NCI-H1048 (cell line): ENCODE measurements around the gene ZFYVE28.

Experiments used
- DNase-seq: peaks from one replicate; lab custom pipeline; 2025; lab: John Stamatoyannopoulos, UW

The ZFYVE28 gene

DNA sequence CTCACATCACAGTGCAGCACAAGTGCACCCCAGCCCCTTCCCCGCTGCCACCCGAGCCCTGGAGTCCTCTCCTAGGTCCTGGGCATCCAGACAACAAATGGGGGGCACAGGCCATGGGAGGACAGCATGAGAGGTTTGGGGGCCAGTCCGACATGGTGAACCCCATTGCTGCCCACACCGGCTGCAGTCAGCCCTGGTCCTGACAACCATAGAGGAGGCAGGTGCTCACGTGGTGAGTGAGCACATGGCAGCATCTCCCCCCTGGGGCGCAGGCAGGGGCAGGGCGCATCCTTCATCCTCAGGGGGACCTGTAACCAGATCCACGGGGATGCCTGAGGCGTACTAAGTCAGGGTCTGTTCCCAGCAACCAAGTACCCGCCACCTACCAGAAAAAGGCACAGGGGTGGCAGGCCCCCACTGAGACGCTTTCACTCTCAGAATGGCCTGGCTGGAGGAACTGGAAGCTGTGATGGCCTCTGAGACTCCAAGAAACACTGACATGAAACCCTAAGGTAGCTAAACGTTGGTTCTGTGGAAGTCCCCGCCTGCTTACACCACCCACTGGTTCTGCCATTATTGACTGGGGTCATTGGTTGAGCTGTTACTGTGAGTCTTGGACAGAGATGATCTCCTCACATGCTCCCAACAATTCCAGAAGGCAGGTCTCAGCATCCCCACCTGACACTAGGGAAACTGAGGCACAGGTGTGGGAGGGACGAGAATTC is 6.5 kb downstream of the ZFYVE28 start:
- DNase-seq = no peak

DNA sequence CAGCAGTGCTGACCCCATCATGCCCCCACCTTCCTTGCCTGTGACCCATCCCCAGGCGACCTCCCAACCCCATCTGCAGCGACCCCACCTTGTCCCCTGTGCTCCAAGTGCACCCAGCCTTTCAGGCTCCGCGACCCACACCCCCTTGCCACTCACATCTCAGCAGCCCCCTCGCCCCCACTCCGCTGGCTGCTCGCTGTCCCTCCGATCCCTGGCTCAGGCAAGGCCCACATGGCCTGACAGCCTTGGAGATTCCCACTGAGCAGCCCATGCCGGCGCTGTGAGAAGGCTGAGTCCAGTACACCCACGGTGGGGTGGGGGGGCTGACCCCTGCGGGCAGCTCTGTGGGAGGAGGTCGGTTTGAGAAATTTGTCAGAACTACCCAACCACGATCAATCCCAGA is 9.1 kb downstream of the ZFYVE28 start:
- DNase-seq = no peak

DNA sequence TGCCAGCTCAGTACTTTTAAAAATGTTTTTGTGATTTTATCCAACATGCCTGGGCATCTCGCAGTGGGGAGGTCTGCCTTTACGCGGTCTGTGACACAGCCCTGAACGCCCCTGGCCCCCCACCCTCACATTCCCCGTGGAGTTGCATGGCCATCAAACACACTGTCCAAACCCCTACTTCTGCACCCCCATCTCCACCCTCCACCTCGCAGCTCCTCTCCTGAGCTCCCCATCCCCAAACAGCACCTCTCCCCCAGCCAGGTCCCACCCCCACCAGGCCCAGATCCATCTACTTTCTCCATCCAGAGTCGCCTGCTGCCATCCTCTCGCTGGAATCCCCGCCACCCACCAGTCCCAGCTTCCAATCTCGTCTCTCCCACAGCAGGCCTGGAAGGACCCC is 9.5 kb downstream of the ZFYVE28 start:
- no peak for DNase-seq

DNA sequence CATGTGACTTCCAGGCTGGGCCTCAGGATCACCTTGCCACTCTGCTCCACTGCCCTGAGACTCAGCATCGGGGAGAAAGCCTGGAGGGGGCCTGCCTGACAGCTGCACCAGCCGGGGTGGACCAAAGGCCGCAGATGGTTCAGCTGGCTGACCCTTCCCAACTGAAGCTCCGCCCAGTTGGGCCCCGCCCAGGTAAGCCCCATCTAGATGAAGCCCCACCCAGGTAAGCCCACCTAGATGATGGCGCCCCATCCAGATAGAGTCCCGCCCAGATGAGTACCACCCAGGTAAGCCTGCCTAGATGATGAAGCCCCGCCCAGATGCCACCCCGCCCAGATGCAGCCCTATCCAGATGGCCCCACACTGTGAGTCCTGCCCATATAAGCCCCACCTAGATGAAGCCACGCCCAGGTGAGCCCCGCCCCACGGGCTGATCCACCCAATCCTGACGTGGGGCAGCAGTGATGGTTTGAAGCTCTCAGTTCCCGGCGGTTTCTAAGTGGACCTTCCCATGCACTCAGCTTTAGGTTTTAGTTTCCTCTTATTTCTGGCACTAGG is 10.0 kb downstream of the ZFYVE28 start:
- peak; percentile 27 for DNase-seq

DNA sequence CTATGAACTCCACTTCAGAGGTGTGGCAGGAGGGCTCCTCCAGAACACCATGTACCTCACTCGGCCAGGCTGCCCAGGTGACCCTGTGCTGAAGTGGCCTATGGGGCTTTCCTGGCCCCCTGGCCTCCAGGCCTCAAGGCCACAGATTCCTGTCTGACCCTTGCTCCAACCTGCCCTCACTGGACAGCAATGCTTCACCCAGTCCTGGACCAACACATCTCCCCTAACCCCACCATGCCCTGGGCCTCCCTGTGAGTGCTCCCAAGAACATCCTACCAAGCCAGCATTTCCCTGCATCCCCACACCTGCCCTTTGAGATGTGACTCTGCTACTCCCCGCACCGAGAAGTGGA is 10.5 kb downstream of the ZFYVE28 start:
- no peak for DNase-seq

DNA sequence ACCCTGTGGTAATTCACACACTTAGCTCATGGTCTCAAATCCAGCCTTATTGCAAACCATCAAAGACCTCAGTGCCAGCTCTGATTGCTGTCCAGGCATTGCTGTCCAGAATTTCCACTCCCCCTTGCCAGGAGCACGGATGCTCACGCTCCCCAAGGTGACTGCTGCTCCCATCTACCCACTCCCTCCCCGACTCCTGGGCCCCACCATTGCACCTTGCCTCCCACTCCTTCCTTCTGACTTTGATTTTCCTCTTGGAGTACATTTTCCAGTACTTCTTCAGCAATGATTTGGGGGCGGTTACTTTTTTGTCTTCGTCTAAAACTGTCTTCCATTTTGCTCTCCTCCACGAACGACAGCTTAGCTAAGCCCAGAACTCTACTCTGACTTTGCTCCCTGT is 11.5 kb downstream of the ZFYVE28 start:
- no peak for DNase-seq

DNA sequence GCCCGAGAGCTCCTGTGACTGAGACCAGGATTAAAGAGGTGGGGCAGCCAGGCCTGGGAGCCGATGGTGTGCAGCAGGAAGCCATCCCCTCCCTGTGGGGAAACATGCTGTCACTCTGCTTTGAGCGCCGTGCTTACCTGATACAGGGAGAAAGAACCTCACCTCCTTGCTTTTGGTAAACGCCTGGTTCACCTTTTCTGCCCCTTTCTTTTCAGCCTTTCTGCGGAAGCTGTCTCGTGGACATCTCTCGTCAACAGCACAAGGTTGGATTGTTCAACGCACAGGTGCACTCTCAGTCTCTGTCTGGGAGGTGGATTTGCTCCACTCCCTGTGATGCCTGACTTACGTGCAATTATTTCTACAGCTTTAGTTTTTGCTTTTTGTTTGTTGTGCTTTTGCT is 12.0 kb downstream of the ZFYVE28 start:
- DNase-seq = no peak

DNA sequence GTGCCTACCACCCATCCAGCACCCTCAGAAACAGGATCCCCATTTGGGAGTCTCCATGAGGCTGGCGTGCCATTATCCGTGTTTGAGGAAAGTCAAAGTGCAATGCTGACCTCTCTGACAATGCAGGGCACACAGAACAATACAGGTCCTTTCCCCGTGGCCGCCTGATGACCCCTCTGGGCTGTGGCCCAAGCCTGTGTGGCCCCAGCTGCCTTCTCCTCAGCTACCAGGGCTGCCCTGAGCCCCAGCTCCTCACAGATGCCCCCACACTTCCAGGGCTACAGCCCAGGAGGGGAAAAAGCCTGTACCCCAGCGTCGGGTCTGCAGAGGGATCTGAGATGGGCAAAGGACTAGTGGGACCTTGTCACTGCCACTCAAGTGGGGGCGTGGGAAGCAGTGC is 15.5 kb downstream of the ZFYVE28 start:
- DNase-seq = no peak

DNA sequence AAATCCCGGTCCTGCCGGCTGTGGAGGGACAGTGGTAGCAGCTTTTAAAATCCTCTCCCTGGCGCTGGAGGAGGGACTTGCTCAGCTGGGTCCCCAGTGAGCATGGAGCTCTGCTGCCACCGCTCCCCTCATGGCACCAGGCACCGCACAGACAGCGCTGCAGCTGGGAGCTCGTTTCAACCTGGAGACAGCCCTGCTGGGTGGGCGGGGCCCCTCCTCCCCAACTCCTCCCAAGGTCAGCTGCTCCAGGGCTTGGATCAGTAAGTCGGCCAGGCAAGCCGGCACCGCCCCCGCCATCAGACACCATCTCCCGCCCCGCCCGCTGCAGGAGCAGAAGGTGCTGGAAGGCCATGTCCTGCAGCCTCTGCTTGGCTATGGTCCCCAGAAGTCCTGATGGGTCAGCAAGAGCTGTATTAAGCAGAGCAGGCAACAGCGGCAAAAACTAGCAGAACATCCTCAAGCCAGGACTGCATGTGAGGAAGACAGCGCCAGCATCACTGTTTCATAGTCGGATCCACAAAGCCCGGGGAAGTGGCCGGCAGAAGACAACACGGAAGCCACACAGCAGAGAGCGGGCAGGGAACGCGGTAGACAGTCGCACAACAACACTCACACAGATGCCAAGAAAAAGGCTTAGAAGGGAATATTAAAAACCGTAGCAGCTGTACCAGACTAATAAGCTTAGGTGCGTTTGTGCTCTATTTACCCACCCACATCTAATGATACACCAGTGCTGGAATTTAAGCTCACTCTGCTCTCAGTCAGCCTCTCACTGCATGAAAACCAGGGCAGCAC is 16.2 kb downstream of the ZFYVE28 start:
- DNase-seq = no peak

DNA sequence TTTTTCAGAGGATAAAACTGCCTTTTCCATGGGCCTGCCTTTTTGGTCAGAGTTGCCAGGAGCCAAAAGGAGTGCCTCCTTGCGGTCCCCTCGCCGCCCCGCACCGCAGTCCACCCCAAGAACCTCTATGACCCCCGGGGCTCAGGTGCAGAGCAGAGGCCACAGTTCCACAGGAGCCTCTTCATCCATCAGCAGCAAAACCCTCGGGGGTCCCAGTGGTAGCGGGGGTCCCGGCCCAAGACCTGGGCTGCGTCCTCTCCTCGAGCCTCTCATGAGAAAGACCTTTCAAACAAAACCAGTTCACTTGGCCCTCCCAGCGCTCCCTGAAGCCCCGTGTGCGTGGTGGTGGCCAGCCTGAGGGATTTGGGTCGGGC is 16.8 kb downstream of the ZFYVE28 start:
- DNase-seq = no peak

DNA sequence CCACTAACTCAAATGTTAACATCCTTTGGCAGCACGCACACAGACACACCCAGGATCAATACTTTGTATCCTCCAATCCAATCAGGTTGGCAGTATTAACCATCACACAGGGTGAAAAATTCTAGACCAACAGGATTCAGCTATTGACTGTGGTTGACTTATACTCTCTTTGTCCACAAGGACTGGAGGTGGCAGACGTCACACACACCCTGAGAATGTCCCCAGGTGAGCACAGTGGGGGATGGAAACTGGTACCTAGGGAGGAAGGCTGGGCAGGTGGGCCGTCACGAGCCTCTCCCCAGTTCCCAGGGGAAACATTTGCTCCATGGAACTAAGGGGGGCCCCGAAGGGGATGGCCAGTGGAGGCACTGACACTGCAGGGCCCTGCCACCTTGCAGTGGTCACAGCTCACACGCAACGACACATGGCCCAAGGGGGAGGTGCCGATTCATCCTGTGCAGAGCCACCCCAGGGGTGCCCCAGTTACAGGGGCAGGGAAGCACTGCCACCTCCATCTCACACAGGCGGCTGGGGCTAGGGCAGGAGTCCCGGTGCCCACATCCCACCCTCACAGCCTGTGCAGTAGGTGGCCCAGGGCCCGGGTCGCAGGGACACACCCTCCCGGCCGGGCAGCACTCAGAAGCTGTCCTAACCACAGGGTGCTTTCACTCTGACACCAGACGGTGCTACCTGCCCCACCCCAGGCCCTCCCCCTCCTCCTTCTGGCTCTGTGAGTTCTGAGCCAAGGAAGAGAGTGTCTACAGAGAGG is 17.4 kb downstream of the ZFYVE28 start:
- no peak for DNase-seq

DNA sequence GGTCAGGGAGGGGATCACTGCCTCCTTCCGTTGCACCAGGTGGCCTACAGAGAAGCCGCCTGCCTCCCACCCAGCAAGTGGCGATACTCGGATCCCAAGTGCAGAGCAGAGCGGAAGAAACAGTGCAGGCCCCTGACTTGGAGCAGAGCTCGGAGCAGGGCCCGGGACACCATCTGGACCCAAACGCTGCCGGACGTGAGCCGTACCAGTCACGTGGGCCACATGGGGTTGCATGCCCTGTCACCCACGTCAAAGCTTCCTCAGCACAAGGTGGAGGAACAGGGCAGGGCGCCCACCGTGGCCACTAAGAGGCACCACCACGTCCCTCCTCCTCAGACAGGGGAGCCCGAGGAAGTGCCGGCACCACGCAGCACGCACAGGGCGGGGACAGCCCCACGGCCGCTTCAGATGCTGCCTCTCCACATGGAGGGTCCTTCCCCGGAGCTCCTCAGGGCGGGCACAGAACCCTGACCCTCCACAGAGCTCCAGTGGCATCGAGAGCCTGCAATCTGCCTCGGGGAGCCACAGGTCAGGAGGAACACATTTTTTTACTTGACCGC is 18.7 kb downstream of the ZFYVE28 start:
- DNase-seq = no peak

DNA sequence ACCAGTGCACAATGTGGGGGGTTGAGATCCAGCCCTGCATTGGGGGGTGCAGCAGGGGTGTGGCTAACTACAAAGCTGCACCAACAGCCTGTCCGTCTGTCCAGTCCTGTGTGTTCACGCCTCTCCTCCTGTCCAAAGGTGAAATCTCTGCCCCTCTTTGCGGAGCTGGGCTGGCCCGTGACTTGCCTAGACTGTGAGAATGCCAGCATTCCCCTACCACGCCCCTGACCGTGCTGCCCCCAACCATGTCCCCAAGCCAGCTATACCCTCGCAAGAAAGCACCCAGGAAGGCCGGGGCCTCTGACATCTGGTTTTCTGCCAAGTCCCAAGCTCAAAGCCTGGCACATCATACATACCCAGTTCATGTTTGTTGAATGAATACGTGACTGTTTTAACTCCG is 19.2 kb downstream of the ZFYVE28 start:
- no peak for DNase-seq

DNA sequence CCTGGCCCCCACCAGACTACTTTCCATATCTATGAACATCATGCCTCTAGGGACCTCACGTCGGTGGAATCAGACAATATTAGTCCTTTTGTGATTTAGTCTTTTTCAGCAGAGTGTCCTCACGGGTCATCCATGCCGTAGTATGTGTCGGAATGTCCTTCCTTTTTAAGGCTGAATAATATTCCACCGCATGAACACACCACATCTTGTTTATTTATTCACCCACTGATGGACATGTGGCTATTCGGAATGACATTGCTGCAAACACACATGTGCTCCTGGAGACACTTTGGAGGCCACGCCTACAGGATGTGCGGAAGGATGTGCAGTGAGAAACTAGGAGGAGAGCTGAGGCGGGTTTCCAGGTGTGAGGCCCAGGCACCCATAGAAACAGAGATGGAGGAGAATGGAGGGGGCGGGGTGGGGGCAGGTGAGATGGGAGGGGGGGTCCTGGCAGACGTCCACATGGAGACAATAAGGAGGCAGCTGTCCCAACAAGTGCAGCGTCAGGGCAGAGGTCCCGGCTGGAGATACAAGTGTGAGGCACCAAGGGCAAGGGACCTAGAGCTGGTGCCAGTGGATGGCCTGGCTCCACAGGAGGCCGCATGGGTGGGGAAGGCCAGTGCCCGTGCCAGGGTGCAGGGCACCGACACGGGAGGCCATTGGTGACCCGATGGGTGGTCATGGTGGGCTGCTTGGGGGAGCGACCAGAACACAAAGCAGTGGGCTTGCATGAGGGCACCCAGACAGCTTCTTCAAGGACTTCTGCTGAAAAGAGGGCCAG is 20.7 kb downstream of the ZFYVE28 start:
- DNase-seq = no peak

DNA sequence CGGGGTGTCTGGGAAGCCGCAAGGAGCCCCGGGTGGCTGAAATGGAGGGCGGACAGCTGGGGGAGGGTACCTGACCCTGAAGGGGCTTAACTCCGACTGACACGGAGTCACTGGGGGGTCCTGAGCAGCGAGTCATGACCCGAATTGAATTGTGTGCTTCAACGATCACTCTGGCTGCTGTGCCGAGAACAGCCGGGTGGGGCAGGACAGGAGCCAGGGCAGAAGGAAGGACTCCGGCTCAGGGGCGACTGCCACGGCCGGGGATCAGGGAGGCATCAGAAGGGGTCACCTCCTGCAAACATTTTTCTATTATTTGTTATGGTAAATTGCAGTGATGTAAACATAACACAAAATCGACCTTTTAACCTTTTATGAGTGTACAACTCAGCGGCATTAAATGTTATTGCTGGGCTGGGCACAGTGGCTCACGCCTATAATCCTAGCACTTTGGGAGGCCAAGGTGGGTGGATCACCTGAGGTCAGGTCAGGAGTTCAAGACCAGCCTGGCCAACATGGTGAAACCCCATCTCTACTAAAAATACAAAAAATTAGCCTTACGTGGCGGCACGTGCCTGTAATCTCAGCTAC is 21.6 kb downstream of the ZFYVE28 start:
- DNase-seq = no peak

DNA sequence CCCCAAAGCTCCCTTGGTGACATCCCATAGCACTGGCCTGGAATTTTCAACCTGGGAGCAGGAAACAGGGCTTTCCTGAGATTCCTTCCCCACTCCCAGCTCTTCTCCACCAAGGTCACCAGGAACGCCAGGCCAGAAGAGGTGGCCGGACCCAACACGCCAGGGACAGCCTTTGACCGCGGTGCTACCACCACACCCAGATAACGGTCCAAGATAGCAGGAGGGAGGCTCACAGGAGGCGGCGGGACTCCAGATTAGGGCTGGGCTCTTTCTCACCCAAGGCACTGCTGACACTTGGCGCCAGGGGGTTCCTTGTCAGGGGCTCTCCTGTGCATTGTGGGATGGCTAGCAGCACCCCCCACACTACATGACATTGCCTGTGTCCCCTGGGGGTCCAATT is 22.9 kb downstream of the ZFYVE28 start:
- DNase-seq = no peak

DNA sequence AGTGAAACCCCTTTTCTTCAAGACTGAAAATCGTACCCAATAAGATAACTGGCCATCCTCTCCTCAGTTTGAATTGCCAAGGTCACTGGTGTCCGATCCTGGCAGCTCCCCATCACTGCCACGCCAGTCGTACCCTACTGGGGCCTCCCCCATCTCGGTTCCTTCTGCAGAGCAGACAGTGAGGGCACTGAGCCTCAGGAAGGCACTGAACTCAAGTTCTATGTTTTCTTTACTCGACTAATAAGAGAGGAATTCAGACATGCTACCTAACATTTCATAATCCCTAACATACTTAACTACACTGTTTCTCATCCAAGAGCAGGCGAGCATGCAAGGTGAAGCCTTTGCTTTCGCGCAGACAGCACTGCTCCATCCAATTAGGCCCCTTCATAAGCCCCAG is 23.4 kb downstream of the ZFYVE28 start:
- DNase-seq = no peak

DNA sequence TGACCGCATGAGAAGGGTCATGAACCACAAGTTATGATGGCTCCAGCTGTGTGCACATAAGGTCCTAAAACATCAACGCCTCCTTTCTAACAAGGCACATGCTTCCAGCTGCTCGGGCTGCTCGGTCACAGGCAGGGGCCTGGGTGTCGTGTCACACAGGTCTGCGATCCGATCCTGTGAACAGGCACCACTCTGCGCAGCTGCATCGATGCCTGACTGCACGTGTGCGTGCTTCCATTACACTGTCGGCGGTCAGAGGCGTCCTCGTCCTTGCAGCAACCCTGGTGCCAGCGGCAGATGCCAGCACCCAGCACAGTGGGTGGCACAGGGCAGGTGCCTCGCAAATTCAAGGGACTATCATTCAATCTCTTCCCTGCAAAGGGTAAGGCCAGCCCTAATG is 23.9 kb downstream of the ZFYVE28 start:
- DNase-seq = no peak

DNA sequence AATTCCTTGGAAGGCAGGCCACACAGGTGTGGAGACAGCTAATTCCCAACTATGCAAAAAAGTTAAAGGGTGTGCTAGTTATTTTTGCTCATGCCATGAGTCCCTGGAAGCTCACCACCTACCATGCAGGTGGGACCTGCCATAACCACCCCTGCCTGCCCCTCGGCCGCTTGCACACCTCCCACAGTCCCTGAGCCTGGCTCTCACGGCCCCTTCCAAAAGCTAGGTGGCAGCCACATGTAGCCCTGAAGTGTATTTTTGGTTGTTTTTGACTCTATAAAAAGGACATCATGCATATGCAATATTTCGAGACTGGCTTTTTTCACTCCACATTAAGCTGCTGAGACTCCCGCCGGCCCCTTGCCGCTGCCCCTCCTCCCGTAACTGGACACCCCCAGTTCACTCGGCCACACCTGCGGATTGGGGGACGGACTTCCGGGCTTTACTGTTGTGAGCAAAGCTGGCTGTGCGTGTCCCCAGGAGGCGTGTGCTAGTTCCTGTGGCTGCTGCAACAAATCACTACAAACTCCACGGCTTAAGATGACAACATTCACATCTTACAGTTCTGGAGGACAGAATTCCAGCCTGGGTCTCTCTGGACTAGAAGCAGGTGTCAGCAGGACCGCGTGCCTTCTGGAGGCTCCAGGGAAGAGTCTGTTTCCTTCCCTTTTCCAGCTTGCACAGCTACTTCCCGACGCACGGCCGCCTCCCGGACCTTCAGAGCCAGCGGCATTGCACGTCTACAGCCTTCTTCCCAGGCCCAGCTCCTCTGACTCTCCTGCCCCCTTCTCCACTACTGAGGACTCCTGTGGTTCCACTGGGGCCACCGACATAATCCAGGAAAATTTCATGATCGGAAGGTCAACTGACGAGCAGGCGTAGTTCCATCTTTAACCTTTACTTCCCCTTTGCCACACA is 24.8 kb downstream of the ZFYVE28 start:
- no peak for DNase-seq

DNA sequence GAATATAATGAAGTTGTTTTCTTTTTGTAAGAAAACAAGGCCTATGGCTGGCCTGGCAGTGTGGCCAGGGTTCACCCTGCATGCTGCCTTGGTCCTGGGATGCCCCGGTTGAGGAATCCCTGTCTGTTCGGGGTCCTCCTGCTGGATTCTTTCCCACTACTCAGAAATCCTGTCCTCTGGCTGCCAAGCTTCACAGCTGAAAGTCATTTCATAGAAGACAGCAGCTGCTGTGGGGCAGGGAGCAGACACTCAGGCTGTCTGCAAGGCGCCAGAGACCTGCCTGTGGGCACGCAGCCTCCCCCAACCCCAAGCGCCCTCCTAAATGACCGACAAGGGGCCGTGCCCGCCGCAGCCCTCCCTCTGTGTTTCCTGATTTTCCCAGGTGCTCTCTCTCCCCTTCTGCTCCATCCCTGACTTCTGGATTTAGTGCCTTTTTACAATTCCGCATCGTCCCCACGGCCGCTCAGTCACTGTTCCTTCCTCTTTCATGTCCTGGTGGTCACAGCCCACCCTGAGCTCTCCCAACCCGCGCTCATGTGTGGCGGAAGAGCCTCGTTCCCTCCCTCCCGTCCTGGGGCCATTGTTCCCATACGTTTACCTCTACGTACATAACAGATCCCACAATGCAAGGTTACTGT is 27.5 kb downstream of the ZFYVE28 start:
- no peak for DNase-seq
